Measurements from ENCODE around the gene BAIAP2.
A peak's percentile ranks its signal among the peaks of the same experiment; 100 is the strongest.

Gene BAIAP2

DNA sequence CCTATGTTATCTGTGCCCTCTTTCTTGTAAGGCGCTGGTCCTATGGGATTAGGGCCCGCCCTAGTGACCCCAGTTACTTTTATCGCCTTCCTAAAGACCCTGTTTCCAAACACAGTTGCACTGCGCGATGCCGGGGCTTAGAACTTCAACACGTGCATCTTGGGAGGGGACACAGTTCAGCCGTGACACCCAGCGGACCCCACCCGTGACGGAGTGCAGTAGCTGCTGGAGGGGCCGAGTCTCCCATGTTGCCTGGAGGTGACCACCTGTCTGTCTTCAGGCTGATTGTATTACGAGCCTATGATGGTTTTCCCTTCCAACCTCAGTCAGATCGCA lies 9.4 kb downstream of the BAIAP2 start:
- no peak for ATAC-seq
- TF ChIP-seq ZNF70 (CRISPR knock-in tag; IDR thresholded peaks at IDR 0.05), result no peak
- no peak for TF ChIP-seq SNAI2 (CRISPR knock-in tag; IDR thresholded peaks at IDR 0.05)
- TF ChIP-seq, protein P1, sequence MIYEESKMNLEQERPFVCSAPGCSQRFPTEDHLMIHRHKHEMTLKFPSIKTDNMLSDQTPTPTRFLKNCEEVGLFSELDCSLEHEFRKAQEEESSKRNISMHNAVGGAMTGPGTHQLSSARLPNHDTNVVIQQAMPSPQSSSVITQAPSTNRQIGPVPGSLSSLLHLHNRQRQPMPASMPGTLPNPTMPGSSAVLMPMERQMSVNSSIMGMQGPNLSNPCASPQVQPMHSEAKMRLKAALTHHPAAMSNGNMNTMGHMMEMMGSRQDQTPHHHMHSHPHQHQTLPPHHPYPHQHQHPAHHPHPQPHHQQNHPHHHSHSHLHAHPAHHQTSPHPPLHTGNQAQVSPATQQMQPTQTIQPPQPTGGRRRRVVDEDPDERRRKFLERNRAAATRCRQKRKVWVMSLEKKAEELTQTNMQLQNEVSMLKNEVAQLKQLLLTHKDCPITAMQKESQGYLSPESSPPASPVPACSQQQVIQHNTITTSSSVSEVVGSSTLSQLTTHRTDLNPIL (CRISPR knock-in tag; IDR thresholded peaks at IDR 0.05; ENCODE audit: low read depth), result no peak
- TF ChIP-seq, protein P2, sequence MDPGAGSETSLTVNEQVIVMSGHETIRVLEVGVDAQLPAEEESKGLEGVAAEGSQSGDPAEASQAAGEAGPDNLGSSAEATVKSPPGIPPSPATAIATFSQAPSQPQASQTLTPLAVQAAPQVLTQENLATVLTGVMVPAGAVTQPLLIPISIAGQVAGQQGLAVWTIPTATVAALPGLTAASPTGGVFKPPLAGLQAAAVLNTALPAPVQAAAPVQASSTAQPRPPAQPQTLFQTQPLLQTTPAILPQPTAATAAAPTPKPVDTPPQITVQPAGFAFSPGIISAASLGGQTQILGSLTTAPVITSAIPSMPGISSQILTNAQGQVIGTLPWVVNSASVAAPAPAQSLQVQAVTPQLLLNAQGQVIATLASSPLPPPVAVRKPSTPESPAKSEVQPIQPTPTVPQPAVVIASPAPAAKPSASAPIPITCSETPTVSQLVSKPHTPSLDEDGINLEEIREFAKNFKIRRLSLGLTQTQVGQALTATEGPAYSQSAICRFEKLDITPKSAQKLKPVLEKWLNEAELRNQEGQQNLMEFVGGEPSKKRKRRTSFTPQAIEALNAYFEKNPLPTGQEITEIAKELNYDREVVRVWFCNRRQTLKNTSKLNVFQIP (CRISPR knock-in tag; IDR thresholded peaks at IDR 0.05; ENCODE audit: borderline replicate concordance, low read depth), result no peak
- TF ChIP-seq ESRRG (CRISPR knock-in tag; IDR thresholded peaks at IDR 0.05), result no peak
- TF ChIP-seq BACH2 (CRISPR knock-in tag; IDR thresholded peaks at IDR 0.05; ENCODE audit: borderline replicate concordance), result no peak
- TF ChIP-seq, protein P3, sequence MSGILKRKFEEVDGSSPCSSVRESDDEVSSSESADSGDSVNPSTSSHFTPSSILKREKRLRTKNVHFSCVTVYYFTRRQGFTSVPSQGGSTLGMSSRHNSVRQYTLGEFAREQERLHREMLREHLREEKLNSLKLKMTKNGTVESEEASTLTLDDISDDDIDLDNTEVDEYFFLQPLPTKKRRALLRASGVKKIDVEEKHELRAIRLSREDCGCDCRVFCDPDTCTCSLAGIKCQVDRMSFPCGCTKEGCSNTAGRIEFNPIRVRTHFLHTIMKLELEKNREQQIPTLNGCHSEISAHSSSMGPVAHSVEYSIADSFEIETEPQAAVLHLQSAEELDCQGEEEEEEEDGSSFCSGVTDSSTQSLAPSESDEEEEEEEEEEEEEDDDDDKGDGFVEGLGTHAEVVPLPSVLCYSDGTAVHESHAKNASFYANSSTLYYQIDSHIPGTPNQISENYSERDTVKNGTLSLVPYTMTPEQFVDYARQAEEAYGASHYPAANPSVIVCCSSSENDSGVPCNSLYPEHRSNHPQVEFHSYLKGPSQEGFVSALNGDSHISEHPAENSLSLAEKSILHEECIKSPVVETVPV (CRISPR knock-in tag; IDR thresholded peaks at IDR 0.05), result no peak
- no peak for TF ChIP-seq TCF4 (CRISPR knock-in tag; IDR thresholded peaks at IDR 0.05; ENCODE audit: borderline replicate concordance)
- no peak for TF ChIP-seq ZNF565 (CRISPR knock-in tag; conservative IDR thresholded peaks at IDR 0.05; ENCODE audit: low read depth)
- TF ChIP-seq, protein P4, sequence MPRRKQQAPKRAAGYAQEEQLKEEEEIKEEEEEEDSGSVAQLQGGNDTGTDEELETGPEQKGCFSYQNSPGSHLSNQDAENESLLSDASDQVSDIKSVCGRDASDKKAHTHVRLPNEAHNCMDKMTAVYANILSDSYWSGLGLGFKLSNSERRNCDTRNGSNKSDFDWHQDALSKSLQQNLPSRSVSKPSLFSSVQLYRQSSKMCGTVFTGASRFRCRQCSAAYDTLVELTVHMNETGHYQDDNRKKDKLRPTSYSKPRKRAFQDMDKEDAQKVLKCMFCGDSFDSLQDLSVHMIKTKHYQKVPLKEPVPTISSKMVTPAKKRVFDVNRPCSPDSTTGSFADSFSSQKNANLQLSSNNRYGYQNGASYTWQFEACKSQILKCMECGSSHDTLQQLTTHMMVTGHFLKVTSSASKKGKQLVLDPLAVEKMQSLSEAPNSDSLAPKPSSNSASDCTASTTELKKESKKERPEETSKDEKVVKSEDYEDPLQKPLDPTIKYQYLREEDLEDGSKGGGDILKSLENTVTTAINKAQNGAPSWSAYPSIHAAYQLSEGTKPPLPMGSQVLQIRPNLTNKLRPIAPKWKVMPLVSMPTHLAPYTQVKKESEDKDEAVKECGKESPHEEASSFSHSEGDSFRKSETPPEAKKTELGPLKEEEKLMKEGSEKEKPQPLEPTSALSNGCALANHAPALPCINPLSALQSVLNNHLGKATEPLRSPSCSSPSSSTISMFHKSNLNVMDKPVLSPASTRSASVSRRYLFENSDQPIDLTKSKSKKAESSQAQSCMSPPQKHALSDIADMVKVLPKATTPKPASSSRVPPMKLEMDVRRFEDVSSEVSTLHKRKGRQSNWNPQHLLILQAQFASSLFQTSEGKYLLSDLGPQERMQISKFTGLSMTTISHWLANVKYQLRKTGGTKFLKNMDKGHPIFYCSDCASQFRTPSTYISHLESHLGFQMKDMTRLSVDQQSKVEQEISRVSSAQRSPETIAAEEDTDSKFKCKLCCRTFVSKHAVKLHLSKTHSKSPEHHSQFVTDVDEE (CRISPR knock-in tag; IDR thresholded peaks at IDR 0.05), result no peak
- TF ChIP-seq ZFP3 (CRISPR knock-in tag; IDR thresholded peaks at IDR 0.05), result no peak

DNA sequence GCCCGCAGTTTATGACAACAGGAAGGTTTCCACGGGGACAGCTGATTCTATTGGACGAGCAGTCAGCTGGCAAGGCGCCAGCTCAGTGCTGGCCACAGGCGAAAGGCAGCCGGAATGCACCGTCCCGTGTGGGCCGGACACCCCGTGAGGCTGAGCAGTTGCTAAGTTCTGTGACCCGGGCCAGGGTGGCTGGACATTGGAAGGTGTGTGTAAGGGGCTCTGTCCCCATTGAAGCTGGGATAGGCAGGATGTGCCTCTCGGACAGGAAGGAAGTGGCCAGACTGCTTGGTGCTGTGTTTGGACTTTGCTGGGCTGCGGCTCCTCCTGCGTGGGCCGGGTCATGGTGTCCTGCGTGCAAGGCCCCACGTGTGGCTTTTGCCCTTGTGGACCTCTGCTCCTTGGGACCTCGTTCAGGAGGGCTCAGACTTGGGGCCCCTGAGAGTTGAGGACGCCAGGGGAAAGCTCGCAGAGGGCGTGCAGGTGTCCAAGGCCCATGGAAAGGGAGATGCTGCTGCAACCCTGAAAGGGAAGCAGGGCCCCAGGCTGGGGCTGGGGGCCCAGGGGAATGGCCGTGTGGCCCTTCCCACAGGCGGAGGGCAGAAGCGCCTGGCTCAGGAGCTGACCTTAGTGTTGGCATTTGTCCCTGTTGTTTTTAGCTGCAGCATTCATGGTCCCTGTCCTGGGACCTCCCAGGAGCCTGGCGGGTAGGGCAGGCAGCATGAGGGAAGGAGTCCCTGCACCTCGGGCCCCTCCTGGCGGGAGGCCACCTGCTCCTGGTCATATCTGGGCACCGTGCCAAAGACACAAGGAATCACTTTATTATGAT lies 10.0 kb downstream of the BAIAP2 start:
- ATAC-seq, result peak; percentile 29
- no peak for TF ChIP-seq TCF4 (CRISPR knock-in tag; IDR thresholded peaks at IDR 0.05; ENCODE audit: borderline replicate concordance)
- TF ChIP-seq ZFP30 (CRISPR knock-in tag; IDR thresholded peaks at IDR 0.05), result no peak
- no peak for TF ChIP-seq GLIS3 (CRISPR knock-in tag; IDR thresholded peaks at IDR 0.05)
- TF ChIP-seq, protein P3 (CRISPR knock-in tag; IDR thresholded peaks at IDR 0.05), result no peak
- no peak for TF ChIP-seq ZNF565 (CRISPR knock-in tag; conservative IDR thresholded peaks at IDR 0.05; ENCODE audit: low read depth)
- TF ChIP-seq ZFP3 (CRISPR knock-in tag; IDR thresholded peaks at IDR 0.05), result no peak
- no peak for TF ChIP-seq ZNF8 (CRISPR knock-in tag; IDR thresholded peaks at IDR 0.05)
- no peak for TF ChIP-seq BACH2 (CRISPR knock-in tag; IDR thresholded peaks at IDR 0.05; ENCODE audit: borderline replicate concordance)
- TF ChIP-seq ESRRG (CRISPR knock-in tag; IDR thresholded peaks at IDR 0.05), result no peak
- TF ChIP-seq ZNF70 (CRISPR knock-in tag; IDR thresholded peaks at IDR 0.05), result no peak
- TF ChIP-seq PPARA (CRISPR knock-in tag; IDR thresholded peaks at IDR 0.05; ENCODE audit: borderline replicate concordance), result no peak
- TF ChIP-seq CSDC2 (CRISPR knock-in tag; IDR thresholded peaks at IDR 0.05), result no peak
- TF ChIP-seq, protein P5, sequence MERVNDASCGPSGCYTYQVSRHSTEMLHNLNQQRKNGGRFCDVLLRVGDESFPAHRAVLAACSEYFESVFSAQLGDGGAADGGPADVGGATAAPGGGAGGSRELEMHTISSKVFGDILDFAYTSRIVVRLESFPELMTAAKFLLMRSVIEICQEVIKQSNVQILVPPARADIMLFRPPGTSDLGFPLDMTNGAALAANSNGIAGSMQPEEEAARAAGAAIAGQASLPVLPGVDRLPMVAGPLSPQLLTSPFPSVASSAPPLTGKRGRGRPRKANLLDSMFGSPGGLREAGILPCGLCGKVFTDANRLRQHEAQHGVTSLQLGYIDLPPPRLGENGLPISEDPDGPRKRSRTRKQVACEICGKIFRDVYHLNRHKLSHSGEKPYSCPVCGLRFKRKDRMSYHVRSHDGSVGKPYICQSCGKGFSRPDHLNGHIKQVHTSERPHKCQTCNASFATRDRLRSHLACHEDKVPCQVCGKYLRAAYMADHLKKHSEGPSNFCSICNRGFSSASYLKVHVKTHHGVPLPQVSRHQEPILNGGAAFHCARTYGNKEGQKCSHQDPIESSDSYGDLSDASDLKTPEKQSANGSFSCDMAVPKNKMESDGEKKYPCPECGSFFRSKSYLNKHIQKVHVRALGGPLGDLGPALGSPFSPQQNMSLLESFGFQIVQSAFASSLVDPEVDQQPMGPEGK (CRISPR knock-in tag; IDR thresholded peaks at IDR 0.05; ENCODE audit: borderline replicate concordance), result no peak
